HT1080 (cell line): ENCODE results near the gene KCTD15. TPM values are rescaled to one million over a fixed set of nuclear protein-coding genes. Genes with fewer than 3 reads are reported as not detected.
"Not testable (repeated sequence)": the region's sequence is repeated elsewhere in the genome, so short reads cannot be mapped to it uniquely, and the experiment has no call there.

ENCODE experiments used
- DNase-seq: peaks from one replicate; pipeline ENCODE4 v3.0.0-alpha.2; 2015; ENCODE audit warnings: low read depth
- total RNA-seq: library from RNA; depleted of rRNA; stranded (reverse); fragments of >200 nt; shearing (Covaris generic); gene quantifications from 2 replicates; pipeline ENCODE4 v1.2.3, GENCODE V29; 2014

KCTD15 gene
- total RNA-seq, 1 experiment from 2014 or later, result 58.5 TPM

DNA sequence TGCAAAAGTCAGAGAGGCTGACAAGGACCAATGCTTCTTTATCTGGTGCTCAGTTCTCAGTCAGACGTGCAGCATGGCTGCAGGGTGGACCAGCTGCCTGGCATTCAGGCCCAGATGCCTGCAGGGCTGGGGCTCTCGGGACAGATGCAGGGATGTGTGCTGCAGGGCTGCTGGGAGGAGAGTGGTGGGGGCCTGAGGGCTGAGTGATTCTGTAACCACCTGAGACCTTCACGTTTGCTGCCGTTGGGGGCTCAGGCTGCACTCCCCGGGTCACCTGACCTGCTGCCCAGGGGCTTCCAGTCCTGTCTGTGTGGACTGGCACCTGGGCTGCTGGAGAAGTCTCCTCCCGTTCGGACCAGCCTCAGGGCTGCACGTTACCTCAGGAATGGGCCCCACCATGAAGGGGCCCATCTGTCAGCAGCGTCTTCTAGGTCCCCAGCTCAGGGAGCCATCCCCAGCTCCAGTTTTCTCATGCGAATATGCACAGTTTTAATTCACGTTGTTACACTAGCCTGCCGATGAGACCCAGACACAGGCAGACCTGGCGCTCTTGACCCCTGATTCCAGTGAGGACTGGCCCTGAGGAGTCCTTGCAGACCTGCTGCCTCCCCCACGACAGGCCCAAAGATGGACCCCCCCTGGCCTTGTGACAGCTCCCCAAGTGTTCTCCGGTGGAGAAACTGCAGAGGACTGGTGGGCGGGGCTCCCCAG lies 16.9 kb downstream of the KCTD15 start:
- no peak for DNase-seq

DNA sequence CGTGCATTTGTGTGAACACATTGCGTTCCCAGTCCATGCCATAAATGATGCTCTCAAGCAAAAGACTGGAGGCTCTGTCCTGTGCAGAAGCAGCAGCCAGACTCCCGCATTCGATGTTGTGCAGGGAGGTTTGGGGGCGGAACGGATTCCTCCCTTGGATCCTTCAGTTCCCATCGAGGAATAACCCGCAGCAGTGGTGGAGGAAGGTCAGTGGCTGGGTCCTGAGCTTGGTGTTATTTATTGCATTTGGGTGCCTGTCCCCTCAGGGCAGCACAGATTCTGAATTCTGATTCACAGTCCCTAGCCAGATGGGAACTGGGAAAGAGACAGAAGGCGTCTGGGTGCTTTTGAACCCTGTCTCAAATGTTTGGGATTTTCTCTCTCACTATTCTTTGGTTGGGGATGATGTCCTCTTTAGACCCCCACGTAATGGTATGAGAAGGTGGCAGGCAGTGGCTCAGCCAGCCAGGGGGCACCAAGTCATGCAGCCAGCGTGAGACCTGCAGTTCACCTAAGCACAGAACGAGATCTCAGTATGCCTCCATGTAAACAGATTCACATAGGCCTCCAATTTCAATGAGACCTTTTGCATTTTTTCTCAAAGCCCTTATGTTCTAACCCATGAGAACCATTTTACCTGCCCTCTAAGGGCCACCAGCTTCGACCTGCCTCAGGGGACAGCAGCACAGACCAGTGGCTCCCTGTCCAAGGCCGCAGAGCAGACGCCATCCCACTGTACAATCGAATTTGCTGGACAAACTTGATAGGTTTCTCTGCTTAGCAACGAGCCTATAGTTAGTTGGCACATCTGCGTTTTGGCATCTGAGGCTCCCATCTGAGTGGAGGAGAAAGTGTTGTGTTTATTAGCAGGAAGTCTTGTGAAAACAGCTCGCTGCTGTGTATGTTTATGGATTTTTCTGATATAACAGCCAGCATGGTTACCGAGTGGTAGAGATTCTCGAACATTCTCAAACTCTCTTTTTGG lies 17.8 kb downstream of the KCTD15 start:
- no peak for DNase-seq

GRCh38 chr19:33815380-33816340 lies 19.0 kb downstream of the KCTD15 start:
- DNase-seq, result peak; percentile 32

- no peak for DNase-seq
Measured at GRCh38 chr19:33818411-33818810, 21.7 kb downstream of the KCTD15 start.

- DNase-seq, result not testable (repeated sequence)
Measured at GRCh38 chr19:33819078-33819477, 22.4 kb downstream of the KCTD15 start.

DNA sequence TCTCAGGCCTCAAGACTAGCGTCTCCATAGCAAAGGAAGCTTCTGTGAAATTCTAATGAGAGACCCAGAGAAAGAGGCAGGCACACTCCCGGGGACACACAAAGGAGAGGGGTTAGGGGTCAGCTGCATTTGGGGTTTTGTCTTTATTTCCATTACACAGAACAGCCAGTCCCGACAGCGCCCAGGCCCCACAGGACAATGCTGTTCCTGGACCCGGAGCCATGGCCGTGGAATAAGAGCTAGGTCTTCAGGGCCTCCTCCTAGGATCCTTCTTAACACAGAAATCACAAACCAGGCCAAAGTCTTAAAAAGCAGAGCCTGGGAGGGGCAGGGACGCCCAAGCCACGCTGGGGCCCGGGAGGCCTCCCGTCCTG lies 22.8 kb downstream of the KCTD15 start:
- no peak for DNase-seq

DNA sequence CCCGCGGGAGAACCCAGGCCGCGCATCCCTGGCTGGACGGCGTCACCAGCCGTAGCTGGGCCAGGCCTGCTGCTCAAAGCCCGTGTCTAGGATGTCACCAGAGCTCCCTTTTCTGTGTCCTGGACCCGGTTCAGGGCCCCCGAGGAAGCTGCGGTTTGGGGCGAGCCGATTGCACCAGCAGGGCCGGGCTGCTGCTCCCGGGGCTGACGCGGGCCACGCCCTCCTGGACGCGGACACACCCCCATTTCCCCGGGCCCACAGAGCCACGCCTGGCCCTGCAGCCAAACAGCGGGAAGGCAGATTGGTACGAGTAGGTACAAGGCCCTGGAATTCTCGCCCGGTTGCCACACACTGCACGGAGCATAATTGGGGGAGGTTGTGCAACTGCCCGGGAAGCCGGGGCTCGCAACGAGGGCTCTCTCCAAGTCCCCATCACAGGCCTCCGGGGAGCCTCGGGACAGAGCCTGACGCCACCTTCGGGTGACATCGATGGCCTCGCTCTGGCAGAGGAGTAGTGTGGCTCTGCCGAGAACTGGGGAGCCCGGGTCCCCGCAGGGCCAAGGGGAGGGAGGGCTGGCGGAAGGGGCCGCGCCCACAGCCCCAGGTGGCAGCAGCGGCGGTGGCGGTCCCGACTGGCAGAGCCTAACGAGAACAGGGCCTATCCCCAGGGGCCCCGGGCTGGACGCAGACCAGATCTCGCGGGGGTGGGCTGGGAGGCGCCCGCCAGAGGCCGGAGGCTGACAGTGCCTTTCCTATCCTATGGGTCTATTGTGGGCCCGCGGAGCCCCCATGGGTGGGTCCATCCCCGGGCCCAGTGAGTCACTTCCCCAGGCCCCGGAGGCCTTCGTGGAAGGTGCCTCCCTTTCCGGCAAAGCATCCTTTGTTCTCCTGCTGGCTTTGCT lies 23.5 kb downstream of the KCTD15 start:
- DNase-seq, result peak; percentile 91

DNA sequence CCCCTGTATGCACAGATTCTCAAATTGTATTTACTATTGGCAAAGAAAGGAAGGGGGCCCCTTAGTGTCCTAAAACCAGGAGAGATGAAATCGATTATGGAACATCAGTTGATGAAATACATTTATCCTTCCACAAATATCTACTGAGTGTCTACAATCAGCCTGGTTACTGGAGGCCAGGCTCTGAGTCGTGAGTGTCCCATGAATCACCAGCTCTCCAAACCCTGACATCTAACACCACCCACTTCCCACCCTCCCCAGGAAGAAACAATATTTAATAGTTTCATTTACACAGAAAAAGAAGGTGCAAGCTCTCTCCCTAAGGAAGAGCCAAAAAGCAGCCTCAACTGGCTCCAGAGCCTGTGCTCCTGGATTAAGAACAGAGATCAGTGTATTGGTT lies 25.2 kb downstream of the KCTD15 start:
- peak; percentile 66 for DNase-seq

DNA sequence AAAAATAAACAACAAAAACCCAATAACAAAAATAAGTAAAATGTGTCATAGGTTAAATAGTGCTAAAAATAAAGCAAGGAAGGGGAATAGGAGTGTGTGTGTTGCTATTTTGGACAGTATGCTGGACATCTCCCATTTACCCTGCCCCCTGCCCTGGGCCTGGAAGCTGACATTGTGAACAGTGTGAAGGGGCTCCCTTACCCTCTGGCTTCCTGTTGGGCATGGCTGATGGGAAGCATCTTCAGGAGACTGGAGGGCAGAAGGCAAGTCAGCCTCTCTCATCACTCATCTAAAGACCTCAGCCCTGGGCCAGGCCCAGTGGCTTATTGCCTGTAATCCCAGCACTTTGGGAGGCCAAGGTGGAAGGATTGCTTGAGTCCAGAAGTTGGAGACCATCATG lies 26.7 kb downstream of the KCTD15 start:
- DNase-seq, result no peak

DNA sequence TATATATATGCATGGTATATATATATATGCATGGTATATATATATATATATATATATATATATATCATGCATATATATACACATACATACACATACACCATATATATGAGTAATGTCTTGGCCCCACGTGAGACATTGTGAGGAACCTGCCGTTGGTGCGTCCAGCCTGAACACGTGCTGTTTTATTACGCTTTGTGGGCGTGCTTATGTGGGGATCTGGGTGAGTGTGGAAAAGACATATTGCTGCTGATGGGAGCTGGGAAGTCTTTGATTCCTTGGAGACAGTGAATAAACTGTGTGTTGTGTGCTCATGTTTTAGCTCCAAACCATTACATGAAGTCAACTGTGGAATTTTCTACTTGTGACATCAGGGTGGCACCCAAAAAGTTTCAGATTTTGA lies 28.9 kb downstream of the KCTD15 start:
- DNase-seq, result no peak

GRCh38 chr19:33826521-33826920 lies 29.9 kb downstream of the KCTD15 start:
- no peak for DNase-seq

DNA sequence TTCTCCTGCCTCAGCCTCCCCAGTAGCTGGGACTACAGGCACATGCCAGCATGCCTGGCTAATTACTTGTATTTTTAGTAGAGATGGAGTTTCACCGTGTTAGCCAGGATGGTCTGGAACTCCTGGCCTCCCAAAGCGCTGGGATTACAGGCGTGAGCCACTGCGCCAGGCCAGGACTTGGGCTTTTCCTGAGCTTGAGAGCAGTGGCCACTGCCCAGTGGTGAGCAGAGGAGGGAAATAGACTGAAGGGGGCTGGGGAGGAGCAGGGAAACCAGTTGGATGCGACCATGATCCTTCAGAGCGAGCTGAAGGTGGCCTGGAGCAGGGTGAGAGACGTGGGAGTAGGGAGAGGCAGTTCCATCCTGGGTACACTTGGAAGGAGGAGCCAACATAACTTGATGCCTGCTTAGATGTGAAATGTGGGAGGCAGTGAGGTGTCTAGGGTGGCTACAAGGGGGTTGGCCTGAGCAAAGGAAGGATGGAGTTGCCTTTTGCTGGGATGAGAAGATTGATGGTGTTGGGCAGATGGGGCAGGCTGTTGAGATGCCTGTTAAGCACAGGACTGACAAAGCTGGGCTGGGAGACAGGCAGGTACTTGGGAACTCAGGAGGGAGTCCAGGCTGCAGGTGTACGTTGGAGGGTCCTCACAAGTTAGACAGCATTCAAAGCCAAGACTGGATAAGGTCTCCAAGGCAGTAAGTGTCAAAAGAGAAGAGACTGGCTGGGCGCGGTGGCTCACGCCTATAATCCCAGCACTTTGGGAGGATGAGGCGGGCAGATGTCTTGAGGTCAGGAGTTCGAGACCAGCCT lies 31.8 kb downstream of the KCTD15 start:
- no peak for DNase-seq

- DNase-seq, result no peak
Measured at GRCh38 chr19:33830264-33830663, 33.6 kb downstream of the KCTD15 start.

DNA sequence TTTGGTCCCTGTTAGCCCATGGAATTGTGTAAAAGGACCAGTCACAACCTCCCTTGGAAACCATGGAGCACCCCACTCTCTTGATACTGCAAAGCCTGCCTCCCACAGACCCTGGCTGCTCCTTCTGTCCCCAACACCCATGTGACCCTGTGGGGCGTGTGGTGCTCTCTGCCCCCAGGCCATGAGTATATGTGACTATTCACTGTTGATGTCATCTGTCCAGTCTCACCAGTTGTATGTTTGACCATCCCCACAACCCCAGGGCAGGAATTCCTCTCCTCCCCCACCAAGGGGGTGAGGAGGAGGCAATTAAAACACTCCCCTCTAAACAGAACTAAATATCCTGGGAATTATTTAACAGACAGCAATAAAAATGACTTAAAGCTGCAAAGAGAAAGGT lies 35.2 kb downstream of the KCTD15 start:
- no peak for DNase-seq

- no peak for DNase-seq
Measured at GRCh38 chr19:33832633-33833032, 36.0 kb downstream of the KCTD15 start.

DNA sequence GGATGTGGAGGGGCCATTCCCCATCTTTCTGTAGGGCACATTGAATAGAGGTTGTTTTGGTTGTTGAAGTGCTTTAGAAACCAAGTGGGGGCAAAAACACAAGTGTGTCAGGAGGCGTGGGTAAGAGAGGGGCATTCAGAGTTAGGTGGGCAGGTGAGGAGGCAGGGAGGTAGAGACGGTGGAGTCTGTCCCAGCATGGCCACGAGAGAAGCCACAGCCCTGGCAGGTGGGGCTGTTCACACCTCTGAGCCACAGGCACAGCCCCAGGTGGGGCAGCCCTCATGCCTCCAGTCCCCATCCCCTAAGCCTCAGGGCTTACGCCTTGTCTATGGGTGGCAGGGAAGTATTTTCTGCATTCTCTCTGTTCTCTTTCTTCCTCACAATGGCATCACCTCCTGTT lies 43.7 kb downstream of the KCTD15 start:
- no peak for DNase-seq

GRCh38 chr19:33840783-33841182 lies 44.1 kb downstream of the KCTD15 start:
- DNase-seq, result no peak

- DNase-seq, result no peak
Measured at GRCh38 chr19:33841685-33842084, 45.0 kb downstream of the KCTD15 start.

DNA sequence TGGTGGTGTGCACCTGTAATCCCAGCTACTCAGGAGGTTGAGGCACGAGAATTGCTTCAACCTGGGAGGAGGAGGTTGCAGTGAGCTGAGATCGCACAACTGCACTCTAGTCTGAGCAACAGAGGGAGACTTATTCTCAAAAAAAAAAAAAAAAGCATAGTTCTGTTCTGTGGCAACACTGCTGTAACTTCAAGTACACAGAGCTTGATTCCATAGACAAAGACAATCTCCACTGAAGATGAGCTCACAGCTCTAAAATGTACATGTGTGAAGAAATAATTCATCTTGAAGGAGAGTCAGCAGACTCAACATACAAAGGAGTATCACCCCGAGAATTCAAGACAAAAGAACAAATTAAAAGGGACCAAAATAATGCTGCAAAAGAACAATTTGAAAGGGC lies 47.8 kb downstream of the KCTD15 start:
- no peak for DNase-seq
